GM12878 (cell line): ENCODE data around the gene GPRC5B. TPM values are rescaled to one million over a fixed set of nuclear protein-coding genes. Genes with fewer than 3 reads are reported as not detected.

ENCODE experiments used
- ATAC-seq: fragments of 200-7000 bp; cut with Tn5 transposase; 3 replicates; pipeline ENCODE4 v1.9.1; 2020; ENCODE audit warnings: mild to moderate bottlenecking, moderate library complexity
- BruUV-seq: library from RNA; stranded (reverse); fragments of 400-500 nt; replicated peaks from 2 replicates; lab custom pipeline; 2021; lab: Mats Ljungman, UMichigan
- CTCF ChIA-PET: fragments of 300-600 bp; sonication (Branson Sonifier 250); formaldehyde crosslinking; extraction: SDS; loops from one replicate; lab custom pipeline; 2021; ENCODE audit warnings: inconsistent platforms; lab: Yijun Ruan, JAX
- POLR2A ChIA-PET: fragments of 350-600 bp; formaldehyde crosslinking; extraction: SDS; loops from one replicate; lab custom pipeline; 2021; ENCODE audit warnings: inconsistent platforms; lab: Charles Lee
- RAD21 ChIA-PET: fragments of 300-600 bp; sonication (Branson Sonifier 250); formaldehyde crosslinking; loops from one replicate; lab custom pipeline; 2023; ENCODE audit warnings: antibody characterized with exemption; ENCODE audit not compliant: unreplicated experiment; lab: Charles Lee
- SMC1A ChIA-PET: fragments of 300-600 bp; sonication (Branson Sonifier 250); formaldehyde crosslinking; loops from one replicate; lab custom pipeline; 2023; ENCODE audit not compliant: unreplicated experiment, uncharacterized antibody; lab: Charles Lee
- DNase-seq: peaks from one replicate; pipeline ENCODE4 v3.0.0-alpha.2; 2011; ENCODE audit warnings: low read depth, low spot score
- FAIRE-seq: peaks from 3 replicates; lab custom pipeline; 2011; peaks lifted over from hg19 to GRCh38; lab: Jason Lieb, UNC
- H2AFZ ChIP-seq: 2 replicates; pipeline ENCODE4 v1.6.0; 2011; ENCODE audit warnings: low read depth, low read length, control low read depth; ENCODE audit not compliant: control insufficient read depth
- H3K27ac ChIP-seq: 2 replicates; pipeline ENCODE4 v1.5.1; 2011; ENCODE audit warnings: control low read depth; ENCODE audit not compliant: control insufficient read depth, insufficient read depth
- H3K27me3 ChIP-seq, 2 experiments: replicated peaks in 1 of 2; 2 replicates each; pipeline versions ENCODE4 v1.6.0 to v1.6.1; 2011; ENCODE audit warnings: low read length in 1 of 2; ENCODE audit not compliant: control insufficient read depth in 2 of 2, insufficient read depth in 2 of 2
- H3K36me3 ChIP-seq, 2 experiments: 2 replicates each; pipeline ENCODE4 v1.5.1; 2011; ENCODE audit warnings: low read length in 1 of 2; ENCODE audit not compliant: control insufficient read depth in 2 of 2, insufficient read depth in 2 of 2
- H3K4me1 ChIP-seq: 2 replicates; pipeline ENCODE4 v1.6.1; 2011; ENCODE audit warnings: mild to moderate bottlenecking, low read length, moderate library complexity, mixed read lengths; ENCODE audit not compliant: control insufficient read depth, insufficient read depth
- H3K4me2 ChIP-seq: 2 replicates; pipeline ENCODE4 v1.6.0; 2011; ENCODE audit warnings: control low read depth; ENCODE audit not compliant: control insufficient read depth, insufficient read depth
- H3K4me3 ChIP-seq: fragments of 200-600 bp; sonication (generic); 2 replicates; pipeline ENCODE4 v1.5.1; 2016
- H3K79me2 ChIP-seq: 2 replicates; pipeline ENCODE4 v1.6.0; 2011; ENCODE audit warnings: low read length; ENCODE audit not compliant: control insufficient read depth, insufficient read depth
- H3K9ac ChIP-seq: 2 replicates; pipeline ENCODE4 v1.8.0; 2011; ENCODE audit warnings: low read length, control low read depth, mixed read lengths; ENCODE audit not compliant: control insufficient read depth, insufficient read depth
- H3K9me3 ChIP-seq: replicated peaks from 3 replicates; pipeline ENCODE4 v1.5.1; 2011; ENCODE audit warnings: mild to moderate bottlenecking, low read length; ENCODE audit not compliant: control insufficient read depth, insufficient read depth
- H4K20me1 ChIP-seq: 2 replicates; pipeline ENCODE4 v1.6.0; 2011; ENCODE audit not compliant: control insufficient read depth, insufficient read depth
- FOS ChIP-seq: IDR thresholded peaks from 3 replicates; pipeline ENCODE4 v1.6.1; 2011; ENCODE audit warnings: borderline replicate concordance; ENCODE audit not compliant: insufficient read length; ENCODE audit errors: extremely low read depth
- GATAD2B ChIP-seq: fragments of 450-650 bp; conservative IDR thresholded peaks from 2 replicates; pipeline ENCODE4 v1.6.1; 2017; ENCODE audit warnings: low read depth, mild to moderate bottlenecking, moderate library complexity
- JUND ChIP-seq: IDR thresholded peaks from 2 replicates; pipeline ENCODE4 v1.6.1; 2012; ENCODE audit warnings: low read depth, mild to moderate bottlenecking, low read length, improper control_type of control experiment, moderate library complexity
- MAX ChIP-seq: IDR thresholded peaks from 2 replicates; pipeline ENCODE4 v1.6.1; 2012; ENCODE audit warnings: low read depth, low read length, improper control_type of control experiment
- MTA2 ChIP-seq: fragments of 450-650 bp; IDR thresholded peaks from 2 replicates; pipeline ENCODE4 v1.6.1; 2016; ENCODE audit warnings: low read depth, mild to moderate bottlenecking, moderate library complexity
- POU2F2 ChIP-seq: IDR thresholded peaks from 3 replicates; pipeline ENCODE4 v1.6.1; 2011; ENCODE audit warnings: low read depth, mild to moderate bottlenecking, low read length, borderline replicate concordance
- SP1 ChIP-seq: IDR thresholded peaks from one replicate; pipeline ENCODE4 v1.6.1; 2011; ENCODE audit warnings: low read depth, low read length
- STAT3 ChIP-seq: IDR thresholded peaks from 2 replicates; pipeline ENCODE4 v1.6.1; 2011; ENCODE audit warnings: low read depth, low read length, improper control_type of control experiment
- WRNIP1 ChIP-seq: IDR thresholded peaks from 2 replicates; pipeline ENCODE4 v1.6.1; 2011; ENCODE audit warnings: low read depth, low read length, improper control_type of control experiment, borderline replicate concordance
- ZNF24 ChIP-seq: fragments of 450-650 bp; IDR thresholded peaks from 2 replicates; pipeline ENCODE4 v1.6.1; 2017; ENCODE audit warnings: antibody characterized with exemption, mild to moderate bottlenecking
- WGBS: methylation state at CpG from one replicate; pipeline ENCODE4 v1.1.6; 2016; ENCODE audit warnings: low lambda C conversion rate; ENCODE audit not compliant: insufficient replicate concordance, insufficient coverage; ENCODE audit errors: missing lambda C conversion rate; 5-methylcytosine and 5-hydroxymethylcytosine counted together
- in situ Hi-C: fragments of 300-500 bp; cut with MboI; formaldehyde crosslinking; loops from 9 replicates; pipeline ENCODE4 v1.14.3; 2018; ENCODE audit warnings: mixed read lengths
- intact Hi-C: fragments of 100-400 bp; cut with micrococcal nuclease; formaldehyde crosslinking; loops from one replicate; pipeline ENCODE4 v1.14.2; 2022; ENCODE audit not compliant: unreplicated experiment
- polyA plus RNA-seq, 11 experiments: library from polyadenylated mRNA; depleted of rRNA in 4 of 11; unstranded in 6 of 11; stranded (reverse) in 5 of 11; fragments of >200 nt; fragmentation: Nextera tagmentation in 4 of 11; fragmentation: Illumina TruSeq in 1 of 11; extraction: Ambion mirVana in 4 of 11; extraction: Trizol in 1 of 11; gene quantifications; 1 replicate in 1 of 11; 2 replicates in 10 of 11; pipeline versions ENCODE4 v1.2.1 to v1.2.3, GENCODE V29; 2011 to 2016; ENCODE audit warnings: inconsistent platforms in 2 of 11, missing spikeins in 2 of 11, low read depth in 1 of 11
- total RNA-seq, 4 experiments: library from RNA; depleted of rRNA in 3 of 4; stranded (reverse); fragments of >200 nt in 3 of 4; fragmentation: Illumina TruSeq in 1 of 4; extraction: Trizol in 1 of 4; gene quantifications; 2 replicates each; pipeline versions ENCODE4 v1.2.1 to v1.2.3, GENCODE V29; 2013 to 2021

Gene GPRC5B
- total and polyA plus RNA-seq, 10 of the 15 experiments (the other 5 are each of a cell fraction or from before 2014, with no cell fraction given) = 0.01 to 0.42 (median 0.15) TPM; not detected in 2

GRCh38 chr16:19829844-19830692 lies 54.6 kb downstream of the GPRC5B start:
- Histone ChIP-seq H3K27ac (no peak overlapping the region), H3K36me3 (no peaks in the 10 kb centered on the region), H3K79me2 (no peaks in the 10 kb centered on the region), H3K27me3 (no peaks in the 10 kb centered on the region; a peak in 1 of 4 replicates), H2AFZ (no peak overlapping the region), H3K4me1 (no peaks in the 10 kb centered on the region), H3K9me3 (no peaks in the 10 kb centered on the region), H3K9ac (no peak overlapping the region), H3K4me3 (no peak overlapping the region), H4K20me1 (no peaks in the 10 kb centered on the region), H3K4me2 (no peak overlapping the region)
- FAIRE-seq (no peak), ATAC-seq (no peak), DNase-seq (no peak)
- WGBS = 42% methylated on average over 9 of the region's 9 CpGs
- ChIA-PET SMC1A (no interaction called here), RAD21 (no interaction called here), POLR2A (no interaction called here), CTCF (interaction anchor here (1.1 kb wide), 1 partner anchor 70 kb away, joined by 3 read pairs; no protein-coding TSS in a partner anchor)
- in situ Hi-C loops = no loop called here
- intact Hi-C loops = no loop called here
- TF ChIP-seq ZNF24 (peak; percentile 87), FOS (no peak)
- BruUV-seq = no TSS peak

GRCh38 chr16:19824216-19824615 lies 60.4 kb downstream of the GPRC5B start:
- no peaks in the 10 kb centered on the region for H3K27me3 ChIP-seq
- ChIA-PET POLR2A (no interaction called here), SMC1A (no interaction called here)
- no peak overlapping the region for H2AFZ ChIP-seq
- no peak for FAIRE-seq
- intact Hi-C loops = no loop called here
- H3K79me2 ChIP-seq = no peaks in the 10 kb centered on the region
- WGBS = 58% methylated on average over 5 of the region's 5 CpGs
- TF ChIP-seq GATAD2B (no peak), STAT3 (no peak), MAX (no peak), POU2F2 (no peak), JUND (no peak), WRNIP1 (no peak), MTA2 (no peak), SP1 (no peak), FOS (no peak)
- TF ChIP-seq, all 136 proteins: peak for 0
- BruUV-seq = no TSS peak
- ATAC-seq (no peak), DNase-seq (no peak)
- H3K36me3 ChIP-seq = no peaks in the 10 kb centered on the region
- H3K9me3 ChIP-seq = no peaks in the 10 kb centered on the region
- no peak overlapping the region for H3K4me2 ChIP-seq
- CTCF ChIA-PET = no interaction called here
- in situ Hi-C loops = no loop called here
- RAD21 ChIA-PET = no interaction called here
- H3K4me3 ChIP-seq = no peak overlapping the region
- no peaks in the 10 kb centered on the region for H3K4me1 ChIP-seq
- H3K9ac ChIP-seq = no peak overlapping the region
- no peaks in the 10 kb centered on the region for H4K20me1 ChIP-seq
- no peak overlapping the region for H3K27ac ChIP-seq
